Measurements from ENCODE around the gene DNAH7.

GRCh38 chr2:195830968-195831950 is 237.4 kb downstream of the DNAH7 start:
- no peak for TF ChIP-seq EZH2 (IDR thresholded peaks at IDR 0.05)
- no peak for TF ChIP-seq POLR2AphosphoS5 (IDR thresholded peaks at IDR 0.05; ENCODE audit: borderline replicate concordance, low read depth, low read length)
- no peak for TF ChIP-seq FOXP2 (optimal IDR thresholded peaks at IDR 0.05; ENCODE audit: control extremely low read depth, extremely low read length, insufficient read depth)
